Skeletal muscle satellite cell (primary cell): ENCODE results near the gene IDE.
A peak's percentile ranks its signal among the peaks of the same experiment; 100 is the strongest.
"Not testable (repeated sequence)": the region's sequence is repeated elsewhere in the genome, so short reads cannot be mapped to it uniquely, and the experiment has no call there.

ENCODE experiments used
- H3K27me3 ChIP-seq: 2 replicates; pipeline ENCODE4 v1.7.0; 2013; ENCODE audit warnings: low read length; ENCODE audit not compliant: control insufficient read depth, insufficient read depth
- H3K36me3 ChIP-seq: 2 replicates; pipeline ENCODE4 v1.7.0; 2013; ENCODE audit warnings: mild to moderate bottlenecking, control low read depth, low read length; ENCODE audit not compliant: insufficient read depth
- H3K4me1 ChIP-seq: 2 replicates; pipeline ENCODE4 v1.7.0; 2013; ENCODE audit warnings: low read length; ENCODE audit not compliant: control insufficient read depth, insufficient read depth
- H3K4me2 ChIP-seq: 2 replicates; pipeline ENCODE4 v1.7.0; 2013; ENCODE audit warnings: mild to moderate bottlenecking, low read length
- H3K4me3 ChIP-seq: 2 replicates; pipeline ENCODE4 v1.7.0; 2013; ENCODE audit warnings: low read length
- H3K9ac ChIP-seq: 2 replicates; pipeline ENCODE4 v1.7.0; 2013; ENCODE audit warnings: mild to moderate bottlenecking, low read depth, low read length, moderate library complexity
- H3K9me3 ChIP-seq: replicated peaks from 2 replicates; pipeline ENCODE4 v1.7.0; 2013; ENCODE audit warnings: mild to moderate bottlenecking, control low read depth, low read length

IDE gene

GRCh38 chr10:92582347-92582746 is 8.5 kb upstream of the IDE start:
- H3K36me3 ChIP-seq, H3K9me3 ChIP-seq, H3K4me2 ChIP-seq, H3K4me3 ChIP-seq, H3K27me3 ChIP-seq, H3K9ac ChIP-seq, H3K4me1 ChIP-seq: not testable (repeated sequence)

DNA sequence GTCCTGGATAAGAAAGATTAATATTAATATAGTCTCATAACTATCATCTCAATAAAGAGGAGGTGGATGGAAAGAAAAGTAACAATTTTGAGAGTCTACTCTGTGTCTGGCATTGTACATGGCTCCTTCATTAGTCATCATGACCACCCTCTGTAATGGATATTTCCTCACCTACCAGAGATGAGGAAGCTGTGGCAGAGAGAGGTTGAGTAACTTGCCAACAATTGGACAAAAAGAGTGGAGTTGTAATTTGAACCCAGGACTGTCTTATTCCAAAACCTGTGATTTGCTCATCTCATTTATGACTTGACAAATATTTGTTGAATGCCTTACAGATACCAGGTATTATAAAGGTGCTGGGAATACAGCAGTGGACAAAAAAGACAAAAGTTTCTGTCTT is 2.1 kb upstream of the IDE start:
- Histone ChIP-seq H3K27me3 (no peaks in the 10 kb centered on the region), H3K9ac (no peak overlapping the region), H3K4me2 (no peak overlapping the region), H3K36me3 (no peaks in the 10 kb centered on the region), H3K9me3 (no peaks in the 10 kb centered on the region), H3K4me3 (no peak overlapping the region), H3K4me1 (peaks cover 30% of the 10 kb centered on the region)

DNA sequence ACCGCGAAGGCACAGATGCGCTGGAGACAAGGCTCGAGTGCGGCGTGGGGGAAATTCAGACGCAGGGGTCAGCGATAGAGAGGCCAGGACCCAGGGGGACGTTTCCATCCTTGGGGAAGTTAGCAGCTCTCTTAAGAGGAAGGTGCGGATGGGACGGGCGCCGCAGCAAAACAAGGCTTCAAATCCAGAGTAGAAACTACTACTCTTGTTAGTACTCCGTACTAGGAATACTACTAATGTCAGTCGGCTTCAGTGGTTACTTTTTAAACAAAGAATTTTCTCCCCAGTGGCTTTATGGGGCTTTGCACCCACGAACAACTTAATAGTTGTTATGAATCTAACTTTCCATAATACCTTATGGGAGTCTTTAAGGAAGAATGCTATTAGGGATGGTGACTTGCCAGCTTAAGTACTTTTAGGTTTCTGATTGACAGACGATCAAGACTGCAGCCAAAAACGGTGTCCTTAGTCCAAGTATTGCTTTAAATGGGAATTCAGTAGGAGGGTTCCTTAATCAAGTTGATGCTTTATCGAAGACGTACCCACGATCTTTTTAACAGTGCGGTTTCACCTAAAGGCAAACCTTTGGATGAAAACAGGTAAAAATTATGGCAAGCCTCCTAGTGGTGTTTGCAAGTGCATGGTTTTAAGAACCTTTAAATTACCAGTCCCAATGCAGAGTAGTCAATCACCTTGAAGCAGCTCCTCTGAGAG is 812 bp upstream of the IDE start:
- Histone ChIP-seq H3K9me3 (no peaks in the 10 kb centered on the region), H3K4me1 (peaks cover 30% of the 10 kb centered on the region), H3K4me2 (peak overlapping the region; percentile 97), H3K36me3 (no peaks in the 10 kb centered on the region), H3K9ac (peak overlapping the region; percentile 97), H3K27me3 (no peaks in the 10 kb centered on the region), H3K4me3 (peak overlapping the region; percentile 96)

DNA sequence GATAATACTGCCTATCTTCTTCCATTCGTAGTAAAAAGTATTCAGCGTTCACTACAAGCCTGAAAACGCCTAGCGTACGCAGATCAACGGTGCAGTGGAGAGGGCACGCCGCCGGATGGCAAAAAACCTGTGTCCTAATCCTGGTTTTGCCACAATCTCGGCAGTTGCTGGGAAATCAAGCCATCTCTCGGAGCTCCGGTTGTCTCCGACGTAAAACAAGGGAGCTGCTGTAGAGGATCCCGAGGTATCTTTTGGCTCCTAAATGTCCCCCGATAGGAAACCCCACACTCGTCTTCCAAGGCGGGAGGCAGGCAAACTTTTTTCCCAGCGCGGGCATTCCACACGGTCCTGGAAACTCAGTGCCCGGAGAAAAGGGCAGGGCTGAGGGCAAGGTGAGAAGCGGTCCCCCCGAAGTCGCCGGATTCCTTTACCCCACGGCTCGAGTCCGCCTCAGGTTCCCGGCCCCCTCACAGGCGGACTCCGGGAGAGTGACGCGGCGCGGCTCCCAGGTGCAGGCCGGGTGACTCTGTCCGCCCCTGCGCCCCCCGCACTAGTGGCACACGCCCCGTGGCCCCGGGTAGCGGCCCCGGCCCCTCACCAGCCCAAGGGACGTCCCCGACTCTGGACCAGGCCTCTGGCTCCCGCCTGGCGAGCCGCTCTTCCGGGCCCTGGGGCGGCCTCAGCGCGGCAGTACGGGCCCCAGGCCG is 649 bp downstream of the IDE start:
- Histone ChIP-seq H3K4me2 (peak overlapping the region; percentile 97), H3K4me1 (peaks cover 30% of the 10 kb centered on the region), H3K36me3 (no peaks in the 10 kb centered on the region), H3K9ac (peak overlapping the region; percentile 97), H3K4me3 (peak overlapping the region; percentile 96), H3K27me3 (no peaks in the 10 kb centered on the region), H3K9me3 (no peaks in the 10 kb centered on the region)

DNA sequence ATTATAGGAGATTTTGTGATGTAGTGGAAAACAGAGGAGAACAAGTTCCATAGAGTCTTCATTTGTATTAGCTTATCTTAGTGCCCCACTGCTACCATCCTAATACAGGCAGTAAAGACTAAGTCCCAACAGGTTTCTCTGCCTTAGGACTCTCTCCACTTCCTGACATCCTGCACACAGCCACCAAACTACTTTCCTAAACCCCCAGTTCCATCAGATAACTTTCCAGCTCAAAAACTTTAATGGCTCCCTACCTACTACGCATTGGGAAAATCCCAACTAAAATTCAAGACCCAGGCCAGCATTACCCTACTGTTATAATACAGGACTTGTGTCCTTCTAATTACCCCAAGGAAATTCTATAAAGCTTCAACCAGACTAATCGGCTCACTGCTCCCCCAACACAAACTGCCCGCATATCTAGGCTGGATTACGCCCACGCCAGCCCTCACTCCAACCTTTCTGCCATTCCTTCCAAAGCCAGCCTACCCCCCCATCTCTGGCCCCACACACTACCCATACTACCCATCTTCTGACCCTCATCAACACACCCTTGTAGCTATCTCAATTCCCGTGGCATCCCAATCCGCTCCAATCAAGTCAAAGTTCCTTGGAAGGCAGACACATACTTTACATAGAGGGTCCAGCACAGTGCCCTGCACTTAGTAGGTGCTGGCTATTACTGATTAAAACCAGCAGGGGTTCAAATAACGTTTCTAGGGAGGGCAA is 1.4 kb downstream of the IDE start:
- Histone ChIP-seq H3K9ac (peak overlapping the region; percentile 97), H3K36me3 (no peaks in the 10 kb centered on the region), H3K4me2 (peak overlapping the region; percentile 97), H3K9me3 (no peaks in the 10 kb centered on the region), H3K27me3 (no peaks in the 10 kb centered on the region), H3K4me3 (peak overlapping the region; percentile 96), H3K4me1 (peaks cover 37% of the 10 kb centered on the region)

DNA sequence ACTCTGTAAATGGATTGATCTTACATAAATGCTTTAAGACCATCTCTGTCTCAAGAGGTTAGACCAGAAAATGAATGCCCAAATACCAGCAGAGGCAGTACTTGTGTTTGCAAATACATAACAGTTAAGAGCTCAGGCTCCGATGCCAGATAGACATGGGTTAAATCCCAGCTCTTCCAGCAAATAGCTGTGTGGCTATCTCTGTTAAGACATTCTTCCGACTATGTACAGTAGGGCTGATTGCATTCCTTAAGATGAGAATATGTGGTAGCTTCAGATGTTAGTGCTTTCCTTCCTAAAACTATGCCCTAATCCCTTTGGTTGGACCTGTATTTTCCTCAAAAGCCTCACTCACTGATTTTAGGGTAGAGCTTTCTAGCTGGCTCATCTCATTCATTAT is 2.2 kb downstream of the IDE start:
- Histone ChIP-seq H3K27me3 (no peaks in the 10 kb centered on the region), H3K4me3 (no peak overlapping the region), H3K4me1 (peaks cover 38% of the 10 kb centered on the region), H3K4me2 (peak overlapping the region; percentile 97), H3K9me3 (no peaks in the 10 kb centered on the region), H3K36me3 (no peaks in the 10 kb centered on the region), H3K9ac (peak overlapping the region; percentile 4)

DNA sequence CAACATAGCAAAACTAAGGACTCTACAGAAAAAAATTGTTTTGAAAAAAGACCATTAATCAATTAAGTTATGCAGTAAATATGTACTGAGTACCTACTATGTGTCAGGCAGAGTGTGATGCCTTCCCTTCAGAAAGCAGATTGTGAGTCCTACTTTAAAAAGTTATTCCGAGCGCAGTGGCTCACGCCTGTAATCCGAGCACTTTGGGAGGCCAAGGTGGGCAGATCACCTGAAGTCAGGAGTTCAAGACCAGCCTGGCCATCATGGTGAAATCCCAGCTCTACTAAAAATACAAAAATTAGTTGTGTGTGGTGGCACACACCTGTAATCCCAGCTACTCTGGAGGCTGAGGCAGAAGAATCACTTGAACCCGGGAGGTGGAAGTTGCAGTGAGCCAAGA is 4.2 kb downstream of the IDE start:
- H3K9me3 ChIP-seq, H3K36me3 ChIP-seq, H3K9ac ChIP-seq, H3K4me2 ChIP-seq, H3K27me3 ChIP-seq, H3K4me3 ChIP-seq: not testable (repeated sequence)
- H3K4me1 ChIP-seq, result peaks cover 25% of the 10 kb centered on the region

DNA sequence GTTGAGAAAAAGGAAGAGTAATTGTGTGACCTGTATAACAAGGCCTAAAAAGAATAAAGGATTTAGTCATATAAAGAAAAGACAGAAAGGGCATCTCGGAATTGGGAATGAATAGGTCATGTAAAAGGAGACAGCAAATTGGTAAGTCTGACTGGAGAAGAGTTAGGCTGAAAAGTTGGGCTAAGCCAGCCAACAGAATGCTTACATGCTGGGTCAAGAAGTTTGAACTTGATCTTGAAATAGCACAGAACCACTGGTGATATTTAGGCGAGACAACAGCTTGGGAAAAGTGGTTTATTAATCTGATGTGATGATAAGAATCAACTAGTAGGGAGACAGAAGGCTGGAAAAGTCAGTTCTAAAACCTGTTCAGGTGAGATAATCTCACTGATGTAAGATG is 4.8 kb downstream of the IDE start:
- peaks cover 7% of the 10 kb centered on the region for H3K36me3 ChIP-seq
- no peak overlapping the region for H3K9ac ChIP-seq
- no peaks in the 10 kb centered on the region for H3K27me3 ChIP-seq
- H3K4me3 ChIP-seq, result no peak overlapping the region
- peaks cover 25% of the 10 kb centered on the region for H3K4me1 ChIP-seq
- H3K9me3 ChIP-seq, result no peaks in the 10 kb centered on the region
- no peak overlapping the region for H3K4me2 ChIP-seq

DNA sequence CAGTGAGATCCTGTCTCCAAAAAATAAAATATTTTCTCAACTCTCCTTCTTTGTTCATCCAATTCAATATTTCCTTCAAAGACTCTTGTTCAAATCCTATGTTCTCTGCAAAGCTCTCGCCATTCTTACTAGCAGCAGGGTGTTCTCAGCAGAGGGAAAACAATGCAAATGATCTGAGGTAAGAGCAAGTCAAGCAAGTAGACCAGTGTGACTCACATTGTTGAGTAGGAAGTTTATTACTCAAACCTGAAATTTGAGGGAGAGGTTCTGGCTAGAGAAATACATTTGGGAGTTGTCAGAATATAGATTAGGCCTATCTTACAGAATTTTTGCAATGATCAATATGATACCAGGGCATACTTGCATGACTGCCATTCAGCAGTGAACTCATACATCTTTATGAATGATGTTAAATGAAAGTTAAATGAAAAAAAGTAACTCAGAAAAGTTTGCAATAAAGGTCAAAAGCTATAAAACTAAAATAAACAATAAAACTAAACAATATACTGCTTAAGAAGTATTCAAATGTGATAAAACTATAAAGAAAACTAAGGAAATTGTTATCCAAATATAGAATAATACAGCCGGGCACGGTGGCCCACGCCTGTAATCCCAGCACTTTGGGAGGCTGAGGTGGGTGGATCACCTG is 5.8 kb downstream of the IDE start:
- no peak overlapping the region for H3K4me2 ChIP-seq
- H3K27me3 ChIP-seq, result no peaks in the 10 kb centered on the region
- no peak overlapping the region for H3K9ac ChIP-seq
- H3K4me1 ChIP-seq, result peaks cover 25% of the 10 kb centered on the region
- H3K36me3 ChIP-seq, result peaks cover 8% of the 10 kb centered on the region
- H3K4me3 ChIP-seq, result no peak overlapping the region
- no peaks in the 10 kb centered on the region for H3K9me3 ChIP-seq

- Histone ChIP-seq H3K9ac (no peak overlapping the region), H3K36me3 (peaks cover 16% of the 10 kb centered on the region), H3K27me3 (no peaks in the 10 kb centered on the region), H3K9me3 (no peaks in the 10 kb centered on the region), H3K4me1 (no peaks in the 10 kb centered on the region), H3K4me2 (no peak overlapping the region), H3K4me3 (no peak overlapping the region)
Observed at GRCh38 chr10:92562424-92562823, 11.5 kb downstream of the IDE start.

GRCh38 chr10:92559046-92559445 is 14.8 kb downstream of the IDE start:
- Histone ChIP-seq H3K36me3 (peaks cover 21% of the 10 kb centered on the region), H3K4me3 (no peak overlapping the region), H3K4me2 (no peak overlapping the region), H3K9me3 (peaks cover 2% of the 10 kb centered on the region), H3K9ac (no peak overlapping the region), H3K4me1 (no peaks in the 10 kb centered on the region), H3K27me3 (no peaks in the 10 kb centered on the region)
